COLO829 (cell line): ENCODE measurements around the gene SLC16A3.
"Not testable (repeated sequence)": the region's sequence is repeated elsewhere in the genome, so short reads cannot be mapped to it uniquely, and the experiment has no call there.

Experiments
- DNase-seq: peaks from one replicate; pipeline ENCODE4 v3.0.0; 2012; ENCODE audit warnings: low spot score

The SLC16A3 gene

DNA sequence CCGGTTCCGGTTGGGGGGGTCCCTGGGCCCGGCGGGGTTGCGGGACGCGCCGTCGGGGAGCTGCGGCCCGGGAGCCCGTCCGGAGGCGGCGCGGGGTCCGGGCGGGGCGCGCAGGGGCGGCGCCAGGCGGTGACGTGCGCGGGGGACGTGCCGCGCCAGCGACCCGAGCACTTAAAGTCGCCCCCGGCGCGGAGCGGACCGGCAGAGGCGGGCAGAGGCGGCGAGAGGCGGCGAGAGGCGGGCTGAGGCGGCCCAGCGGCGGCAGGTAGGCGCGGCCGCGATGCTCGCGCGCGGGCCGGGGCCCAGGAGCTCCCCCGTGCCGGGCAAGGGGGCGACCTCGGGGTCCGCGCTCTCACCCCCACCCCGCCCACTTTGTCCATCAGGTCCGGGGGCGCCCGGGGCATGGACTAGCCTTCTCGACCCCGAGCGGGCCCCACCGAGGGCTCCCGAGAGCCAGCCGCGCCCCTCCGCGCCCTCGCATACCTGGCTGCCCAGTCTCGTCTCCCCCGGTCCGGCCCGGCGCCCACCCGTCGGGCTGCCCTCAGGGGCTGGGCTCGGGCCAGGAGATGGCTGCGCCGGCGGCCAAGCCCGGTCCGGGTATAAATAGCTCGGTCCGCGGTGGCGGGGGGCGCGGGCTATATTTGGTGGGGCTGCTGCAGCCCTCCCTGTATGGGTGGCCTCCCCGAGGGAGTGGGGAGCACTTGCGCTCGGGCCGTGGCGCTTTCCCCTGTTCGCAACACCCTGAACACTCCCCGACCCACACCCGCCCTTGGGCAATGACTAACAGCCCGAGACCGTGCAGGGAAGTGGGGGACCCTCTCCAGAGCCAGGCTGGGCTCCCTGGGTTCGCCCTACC, at the start of gene SLC16A3:
Gene SLC16A3, plus strand, starts transcription at position 201 of the 856 bp plus-strand sequence. CDS start 6,967 bp downstream, outside the sequence.
- no peak for DNase-seq

DNA sequence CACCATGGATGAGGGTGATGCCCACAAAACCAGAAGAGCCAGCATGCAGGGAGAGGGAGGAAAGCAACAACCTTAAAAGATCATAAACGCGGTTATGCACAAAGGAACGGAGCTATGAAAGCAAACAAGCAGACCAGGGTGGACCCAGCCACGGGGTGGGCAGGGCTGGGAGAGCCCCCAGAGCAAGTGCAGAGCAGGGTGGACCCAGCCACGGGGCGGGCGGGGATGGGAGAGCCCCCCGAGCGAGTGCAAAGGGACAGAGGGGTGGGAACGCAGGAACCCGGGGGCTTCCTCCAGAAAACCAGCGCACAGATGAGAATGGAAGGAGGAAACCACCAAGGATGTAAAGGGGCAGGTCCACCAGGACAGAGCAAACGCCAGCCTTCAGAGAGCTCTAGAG, 49.4 kb upstream of the SLC16A3 start:
- DNase-seq, result no peak

DNA sequence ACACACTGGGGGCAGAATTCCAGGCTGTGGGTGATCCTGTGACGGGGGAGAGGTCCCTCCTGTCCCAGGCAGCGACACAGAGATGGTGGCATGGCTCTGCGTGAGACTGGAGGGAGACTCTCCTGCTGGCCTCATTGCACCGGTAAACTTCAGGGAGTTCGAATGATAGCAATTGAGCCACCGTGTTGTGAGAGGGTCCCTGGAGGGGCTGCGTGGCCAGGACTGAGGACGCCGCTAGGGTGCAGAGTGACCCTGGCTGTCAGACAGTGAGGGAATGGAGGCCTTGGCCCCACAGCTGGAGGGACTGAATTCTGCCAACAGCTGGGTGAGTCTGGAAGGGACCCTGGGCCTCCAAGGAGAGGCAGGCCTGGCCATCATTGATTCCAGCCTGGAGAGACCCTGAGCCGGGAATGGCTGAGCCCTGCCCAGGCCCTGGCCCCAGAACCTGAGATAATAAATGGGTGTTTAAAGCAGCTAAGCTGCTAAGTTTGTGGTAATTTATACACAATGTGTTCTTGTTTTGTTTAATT, 48.8 kb upstream of the SLC16A3 start:
- no peak for DNase-seq

DNA sequence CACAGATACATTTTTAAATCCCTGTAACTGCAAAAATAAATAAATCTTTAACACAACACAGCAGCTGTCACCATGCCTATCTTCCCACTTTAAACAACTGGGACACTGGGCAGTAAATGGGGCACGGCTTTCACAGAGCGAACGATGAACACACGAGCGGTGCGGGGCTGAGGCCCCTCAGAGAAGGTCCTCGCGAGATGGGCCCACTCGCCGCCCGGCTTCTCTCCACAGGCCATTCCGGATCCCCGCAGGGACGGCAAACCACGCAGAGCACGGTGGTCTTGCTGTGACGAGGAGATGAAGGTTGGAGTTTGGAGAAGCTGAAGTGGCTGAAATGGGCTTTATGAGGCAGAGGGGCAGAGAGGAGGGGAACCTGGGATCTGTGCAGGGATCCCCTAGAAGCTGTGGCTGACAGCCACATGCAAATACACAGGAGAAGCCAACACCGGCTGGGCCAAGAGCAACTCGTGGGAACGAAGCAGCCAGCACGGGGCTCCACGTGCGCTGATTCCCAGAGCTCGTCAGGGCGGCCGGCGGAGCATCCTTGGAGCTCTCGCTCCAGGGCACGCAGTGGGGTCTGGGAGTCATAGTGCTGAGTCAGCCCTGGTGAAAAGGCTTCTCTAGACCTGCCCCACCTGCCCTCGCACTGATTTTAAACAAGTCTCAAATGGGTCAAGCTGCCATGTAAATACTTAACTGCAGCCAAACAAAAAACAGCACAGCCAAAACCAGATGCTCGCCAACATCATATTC, 47.9 kb upstream of the SLC16A3 start:
- DNase-seq, result no peak

DNA sequence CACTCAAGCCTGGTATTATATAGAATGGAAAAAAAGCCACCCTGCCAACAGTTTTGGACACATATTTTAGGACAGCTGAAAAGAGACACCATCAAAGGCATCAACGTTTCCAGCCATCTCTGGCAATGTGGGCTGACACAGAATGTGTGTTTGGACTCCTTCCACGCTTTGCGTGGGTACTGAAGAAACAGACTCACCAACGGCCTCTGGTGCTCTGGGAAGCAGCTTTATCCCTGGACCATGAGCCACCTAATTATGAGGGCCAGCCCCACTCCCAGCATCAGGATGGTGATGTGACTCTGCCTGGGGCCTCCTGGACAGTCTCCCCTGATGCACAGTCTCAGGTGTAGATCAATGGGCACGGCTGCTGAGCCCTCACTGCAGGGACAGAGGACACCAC, 44.1 kb upstream of the SLC16A3 start:
- DNase-seq, result no peak

DNA sequence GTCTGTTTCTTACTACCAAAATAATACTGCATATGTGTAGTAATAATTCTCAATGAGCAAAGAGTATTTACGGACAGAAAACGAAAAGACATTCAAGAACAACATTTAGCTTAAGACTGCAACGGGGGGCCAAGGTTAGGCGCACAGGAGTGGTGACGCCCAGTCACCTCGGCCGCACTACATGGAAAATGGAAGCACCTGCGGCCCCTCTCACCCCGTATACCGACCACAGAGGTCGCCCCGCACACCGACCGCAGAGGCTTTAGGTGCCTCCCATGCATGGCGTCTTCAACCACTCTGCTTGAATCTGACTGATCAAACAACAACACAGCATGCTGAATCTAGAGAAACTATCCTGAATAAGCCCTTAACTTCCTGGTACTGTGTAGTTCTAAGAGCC, 42.6 kb upstream of the SLC16A3 start:
- DNase-seq, result no peak

DNA sequence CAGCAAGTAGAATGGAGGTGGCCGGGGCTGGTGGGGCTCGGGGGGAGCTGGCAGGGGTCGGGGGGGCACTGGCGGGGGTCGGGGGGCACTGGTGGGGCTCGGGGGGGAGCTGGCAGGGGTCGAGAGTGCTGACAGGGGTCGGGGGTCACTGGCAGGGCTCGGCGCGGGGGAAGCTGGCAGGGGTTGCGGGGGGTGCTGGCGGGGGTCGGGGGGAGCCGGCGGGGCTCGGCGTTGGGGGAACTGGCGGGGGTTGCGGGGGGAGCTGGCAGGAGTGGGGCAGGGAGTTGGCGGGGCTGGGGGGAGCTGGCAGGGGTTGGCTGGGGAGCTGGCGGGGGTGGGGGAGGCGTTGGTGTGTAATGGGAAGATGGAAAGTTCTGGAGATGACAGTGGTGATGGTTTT, 41.3 kb upstream of the SLC16A3 start:
- DNase-seq, result no peak

DNA sequence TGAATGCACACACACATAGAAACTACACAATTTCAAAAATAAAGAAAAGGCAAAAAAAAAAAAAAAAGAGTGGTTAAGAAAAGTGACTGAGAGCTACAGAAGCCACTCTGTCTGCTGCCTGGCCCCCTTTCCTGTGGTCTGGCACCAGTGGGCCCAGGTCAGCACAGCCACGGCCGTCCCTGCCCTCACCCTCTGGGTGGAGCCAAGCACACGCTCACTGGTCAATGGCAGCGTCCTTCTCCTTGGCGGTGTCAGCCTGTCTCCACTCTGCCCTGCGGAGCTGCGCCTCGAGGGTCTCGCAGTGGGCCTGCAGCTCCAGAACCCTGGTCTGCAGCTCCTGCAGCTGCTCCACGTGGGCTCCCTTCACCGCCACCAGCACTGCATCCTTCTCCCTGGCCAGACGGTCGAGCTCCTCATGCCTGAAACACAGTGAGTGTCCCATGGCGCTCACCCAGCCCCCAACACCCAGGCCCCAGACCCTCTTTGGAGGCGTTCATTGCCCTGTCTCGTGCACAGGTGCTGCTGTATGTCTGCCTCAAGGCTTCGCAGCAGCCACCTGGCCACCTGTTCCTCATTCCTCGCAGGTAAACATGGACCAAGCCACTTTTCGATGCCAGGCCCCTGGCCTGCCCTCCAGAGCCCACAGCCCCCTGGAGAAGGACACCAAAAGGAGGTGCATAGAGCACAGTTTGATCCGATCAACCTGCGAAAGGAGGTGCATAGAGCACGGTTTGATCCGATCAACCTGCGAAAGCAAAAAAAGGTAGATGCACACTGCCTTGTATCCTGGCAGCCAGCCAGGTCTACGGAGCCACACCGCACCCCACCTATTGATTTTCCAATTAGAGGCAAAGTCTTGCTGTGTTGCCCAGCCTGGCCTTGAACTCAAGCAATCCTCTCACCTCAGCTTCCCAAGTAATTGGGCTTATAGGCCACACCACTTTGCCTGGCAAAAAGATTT, 40.6 kb upstream of the SLC16A3 start:
- no peak for DNase-seq

DNA sequence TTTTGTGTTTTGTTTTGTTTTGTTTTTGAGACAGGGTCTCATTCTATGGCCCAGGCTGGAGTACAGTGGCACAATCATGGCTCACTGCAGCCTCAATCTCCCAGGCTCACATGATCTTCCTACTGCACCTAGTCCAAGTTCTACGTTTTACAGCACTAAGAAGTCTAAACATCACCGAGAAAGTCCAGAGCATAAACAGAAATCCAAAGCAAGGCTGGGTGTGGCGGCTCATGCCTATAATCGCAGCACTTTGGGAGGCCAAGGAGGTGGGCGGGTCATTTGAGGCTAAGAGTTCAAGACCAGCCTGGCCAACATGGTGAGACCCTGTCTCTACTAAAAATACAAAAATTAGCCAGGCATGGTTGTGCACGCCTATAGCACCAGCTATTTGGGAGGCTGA, 35.8 kb upstream of the SLC16A3 start:
- not testable (repeated sequence) for DNase-seq

DNA sequence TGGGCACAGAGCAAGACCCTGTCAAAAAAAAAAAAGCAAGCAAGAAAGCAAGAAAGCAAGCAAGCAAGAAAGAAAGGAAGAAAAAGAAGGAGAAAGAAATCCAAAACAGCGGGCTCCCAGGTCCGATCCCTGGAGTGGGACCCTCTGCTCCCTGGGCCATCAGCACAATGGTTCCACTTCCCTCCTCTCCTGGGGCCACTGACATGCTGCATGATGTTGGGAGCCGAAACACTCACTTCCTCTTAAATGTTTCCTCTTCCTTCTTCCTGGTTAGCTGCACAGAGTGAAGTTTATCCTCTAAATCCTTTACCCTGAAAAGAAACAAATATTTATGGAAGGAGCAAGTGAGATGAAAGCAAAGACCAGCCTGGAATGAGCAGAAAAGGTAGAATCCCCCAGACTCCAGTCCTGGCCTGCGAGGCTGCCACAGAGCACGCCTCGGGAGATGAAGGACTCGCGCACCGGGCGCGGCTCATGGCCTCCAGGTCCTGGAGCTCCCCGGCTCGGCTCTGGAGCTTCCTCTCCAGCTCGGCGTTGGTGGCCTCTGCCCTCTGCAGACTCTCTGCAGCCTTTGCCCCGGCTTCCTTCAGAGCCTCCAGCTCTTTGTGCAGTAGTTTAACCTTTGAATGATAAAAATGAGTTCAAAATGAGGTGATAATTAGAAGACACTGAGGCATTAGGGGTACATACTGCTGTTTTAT, 35.2 kb upstream of the SLC16A3 start:
- no peak for DNase-seq

DNA sequence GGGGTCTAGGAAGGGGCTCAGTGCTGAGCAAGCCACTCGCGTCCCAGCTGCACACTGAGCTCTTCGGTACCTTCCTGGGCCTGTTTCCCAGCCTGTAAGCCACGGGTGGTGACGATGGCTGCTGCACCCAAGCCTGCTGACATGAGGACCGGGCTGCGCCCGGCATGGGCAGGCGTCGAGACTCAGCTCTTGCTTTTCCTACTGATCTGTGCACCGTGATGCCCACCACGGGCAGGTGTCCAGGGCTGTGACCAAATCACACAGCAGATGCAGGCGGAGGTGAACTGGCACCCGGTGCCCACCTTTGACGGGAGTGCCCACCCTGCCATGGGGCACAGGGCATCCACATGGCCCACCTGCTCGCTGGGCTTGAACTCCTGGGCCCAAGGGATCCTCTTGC, 34.1 kb upstream of the SLC16A3 start:
- DNase-seq, result no peak

DNA sequence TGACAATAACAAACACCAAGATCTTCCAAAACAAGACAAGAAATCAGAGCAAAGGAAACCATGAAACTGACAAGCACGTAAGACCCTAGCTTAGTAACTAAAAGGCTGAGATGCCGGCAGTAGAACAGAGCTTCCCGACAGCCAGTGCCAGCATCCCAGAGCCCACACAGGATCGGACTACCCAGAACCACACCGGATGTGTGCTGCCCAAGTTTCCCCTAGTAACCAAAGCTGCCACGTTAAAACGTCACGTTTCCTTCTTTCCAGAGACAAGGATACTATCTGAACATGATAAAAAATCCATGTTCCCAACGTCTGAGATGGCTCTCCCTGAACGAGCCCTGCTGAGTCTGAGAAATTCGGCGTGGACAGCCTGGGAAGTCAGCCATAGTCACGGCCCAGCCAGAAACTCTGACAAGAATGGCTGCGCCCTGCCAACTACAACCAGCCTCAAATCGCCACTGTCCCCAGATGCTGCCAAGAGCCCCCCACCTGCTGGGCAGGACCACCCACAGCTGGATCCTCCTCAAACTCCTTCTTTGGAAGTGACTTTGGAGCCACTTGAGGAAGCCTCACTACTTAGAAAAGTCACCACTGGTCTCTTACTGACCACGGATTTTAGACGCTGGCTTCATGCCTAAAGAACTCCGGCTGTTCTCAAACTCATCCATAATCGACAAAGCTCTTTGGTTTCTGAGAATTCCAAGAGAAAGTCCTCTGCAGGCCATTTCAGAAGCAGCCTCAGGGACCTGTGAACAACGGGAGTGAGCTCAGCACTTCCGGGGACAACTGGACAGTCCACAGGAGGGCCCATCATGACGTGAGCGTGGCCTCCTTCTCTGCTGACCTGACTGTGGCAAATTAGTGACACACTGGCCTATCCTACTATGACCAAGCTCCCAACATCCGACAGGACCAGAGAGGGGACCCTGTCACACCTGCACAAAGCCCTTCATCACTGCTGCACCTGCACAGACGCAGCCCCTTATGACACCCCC, 32.9 kb upstream of the SLC16A3 start:
- DNase-seq, result no peak

DNA sequence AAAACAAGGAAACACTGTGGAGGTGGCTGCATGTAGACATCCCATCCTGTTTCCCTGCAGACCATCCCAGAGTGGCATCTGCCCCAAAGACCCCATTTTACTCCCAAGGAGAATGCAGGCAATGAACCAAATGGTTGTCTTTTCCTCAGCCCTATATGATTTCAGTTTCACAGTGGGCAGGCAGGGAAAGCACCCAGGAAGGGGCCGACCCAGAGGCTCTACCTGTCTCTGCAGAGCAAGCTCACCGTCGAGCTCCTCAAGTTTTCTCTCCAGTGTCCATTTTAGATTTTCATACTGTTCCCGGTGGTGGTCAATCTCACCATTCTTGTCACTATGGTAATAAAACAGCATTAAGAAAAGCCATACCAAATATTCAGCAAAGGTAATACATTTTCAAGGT, 30.8 kb upstream of the SLC16A3 start:
- DNase-seq, result no peak

DNA sequence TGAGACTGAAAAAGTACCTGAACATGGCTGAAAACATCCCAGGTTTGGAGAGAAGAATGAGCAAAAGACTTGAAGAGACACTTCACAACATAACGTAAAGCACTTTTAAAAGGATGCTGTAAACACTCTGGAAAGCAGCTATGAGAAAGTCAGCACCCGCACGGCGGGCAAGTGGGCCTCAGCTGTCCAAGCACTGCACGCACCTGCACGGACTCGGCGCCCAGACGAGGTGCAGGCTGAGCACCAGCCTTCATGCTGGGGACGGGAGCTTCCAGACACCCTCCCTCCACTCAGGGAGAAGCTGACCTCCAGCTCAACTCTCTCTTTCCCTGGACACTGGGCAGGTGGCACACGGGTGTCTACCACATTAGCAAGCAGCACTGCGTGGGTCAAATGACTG, 29.3 kb upstream of the SLC16A3 start:
- no peak for DNase-seq

DNA sequence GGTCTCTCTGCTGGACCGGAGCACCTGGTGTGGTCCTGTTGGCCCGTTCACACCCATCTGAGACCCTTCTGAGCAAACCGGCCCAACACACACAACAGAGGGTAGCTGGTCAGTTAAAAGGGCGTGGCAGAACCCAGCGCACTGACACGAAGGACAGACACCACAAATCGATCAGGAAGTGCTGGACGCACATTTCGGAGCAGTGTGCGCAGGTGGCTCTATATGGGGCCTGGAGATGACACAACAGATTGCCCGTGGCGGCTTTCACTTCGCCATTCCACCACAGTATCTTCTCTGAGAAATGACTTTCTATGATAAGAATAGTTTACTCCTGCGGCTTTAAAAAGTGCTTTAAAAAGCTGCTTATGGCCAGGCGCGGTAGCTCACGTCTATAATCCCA, 28.7 kb upstream of the SLC16A3 start:
- DNase-seq, result no peak

DNA sequence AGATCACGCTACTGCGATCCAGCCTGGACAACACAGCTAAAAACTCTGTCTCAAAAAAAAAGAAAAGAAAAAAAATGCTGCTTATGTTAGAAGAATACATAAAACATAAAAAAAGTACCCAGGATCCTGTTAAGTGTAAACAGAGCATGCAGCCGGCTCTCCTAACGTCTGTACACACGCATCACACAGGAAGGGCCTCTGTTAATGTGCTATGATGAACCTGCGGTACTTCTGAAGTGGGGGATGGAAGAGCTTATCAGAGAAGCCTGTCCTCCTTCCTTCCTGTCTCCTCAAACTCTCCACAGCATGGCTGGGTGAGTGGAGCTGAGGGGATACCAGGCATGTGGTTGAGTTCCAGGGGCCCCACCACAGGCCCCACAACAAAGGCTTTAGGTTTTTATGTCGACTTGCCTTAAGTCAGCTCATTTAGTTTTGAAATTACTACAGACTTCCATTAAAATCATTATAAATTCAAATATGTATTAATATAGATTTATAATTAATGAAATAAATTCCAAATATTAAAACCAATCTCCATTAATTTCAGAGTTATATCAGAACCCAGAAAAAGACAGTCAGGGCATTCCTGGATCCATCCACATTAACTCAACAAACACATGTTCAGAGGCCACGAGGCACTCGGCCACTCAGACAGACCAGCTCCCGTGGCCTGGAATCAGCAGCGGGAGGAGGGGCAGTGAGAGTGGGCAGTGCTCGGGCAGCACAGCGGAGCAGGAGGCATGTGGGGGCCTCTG, 27.9 kb upstream of the SLC16A3 start:
- DNase-seq, result no peak

DNA sequence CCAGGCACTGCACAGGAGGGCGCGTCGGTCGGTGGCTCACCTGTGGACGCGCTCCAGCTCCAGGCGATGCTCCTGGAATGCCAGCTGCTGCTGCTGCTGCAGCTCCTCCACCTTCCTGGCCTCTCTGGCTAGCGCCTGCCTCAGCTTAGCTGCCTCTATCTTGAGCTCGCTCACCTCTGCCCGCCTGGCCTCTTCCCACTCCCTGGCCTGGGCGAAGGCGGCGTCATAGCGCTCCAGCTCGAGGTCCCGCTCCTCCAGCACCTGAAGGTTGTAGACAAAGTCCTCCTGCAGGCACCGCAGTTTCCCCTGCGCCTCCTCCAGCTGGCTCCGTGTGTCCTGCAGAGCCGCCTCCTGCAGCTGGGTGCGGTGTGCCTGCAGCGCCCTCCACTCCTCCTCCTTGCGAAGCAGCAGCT, 27.3 kb upstream of the SLC16A3 start:
- DNase-seq, result no peak

DNA sequence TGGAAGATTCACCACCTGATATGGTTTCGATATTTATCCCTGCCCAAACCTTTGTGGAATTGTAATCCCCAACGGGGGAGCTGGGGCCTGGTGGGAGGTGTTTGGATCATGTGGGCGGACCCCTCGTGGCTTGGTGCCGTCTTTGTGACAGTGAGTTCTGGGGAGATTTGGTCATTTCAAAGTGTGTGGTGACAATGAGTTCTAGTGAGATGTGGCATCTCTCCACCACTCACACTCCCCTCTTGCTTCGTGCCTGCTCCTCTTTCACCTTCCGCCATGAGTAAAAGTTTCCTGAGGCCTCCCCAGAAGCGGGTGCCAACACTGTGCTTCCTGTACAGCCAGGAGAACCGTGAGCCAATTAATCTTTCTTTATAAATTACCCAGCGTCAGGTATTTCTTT, 25.9 kb upstream of the SLC16A3 start:
- no peak for DNase-seq

DNA sequence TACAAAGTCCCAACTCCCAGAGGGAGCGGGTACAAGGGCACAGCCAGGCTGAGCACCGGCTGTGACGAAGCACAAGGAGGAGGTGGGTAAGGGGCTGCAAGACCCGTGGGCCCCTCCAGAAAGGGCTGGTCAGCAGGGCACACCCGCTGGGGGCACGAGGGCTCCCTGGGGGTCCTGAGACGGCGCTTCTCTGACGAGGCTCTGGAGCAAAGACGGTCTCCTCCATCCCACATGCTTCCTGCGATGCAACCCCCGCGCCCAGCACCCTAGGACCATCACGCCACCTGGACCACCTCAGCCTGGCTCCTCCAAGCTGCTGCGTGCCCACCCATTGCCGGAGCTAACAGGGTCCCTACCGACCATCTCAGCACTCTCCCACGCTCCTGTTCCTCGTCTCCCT, 24.9 kb upstream of the SLC16A3 start:
- DNase-seq, result no peak
